ENCODE data around the gene RTN4IP1. TPM values are rescaled to one million over a fixed set of nuclear protein-coding genes. Genes with fewer than 3 reads are reported as not detected.

The RTN4IP1 gene
- total RNA-seq, 1 experiment from 2014 or later, result 12.5 TPM

GRCh38 chr6:106579281-106579680 lies 50.0 kb downstream of the RTN4IP1 start:
- H2BK15ac ChIP-seq (ENCODE audit: low read depth, low read length), result no peak overlapping the region
- H3K14ac ChIP-seq (ENCODE audit: insufficient read depth, low read length), result no peak overlapping the region
- H3K27me3 Mint-ChIP-seq (ENCODE audit: low read depth), result no peaks in the 10 kb centered on the region

More at GRCh38 chr6:106579281-106579680, 50.0 kb downstream of the RTN4IP1 start:
- Histone ChIP-seq H3K23me2 (ENCODE audit: insufficient read length, low read depth, low read length, poor library complexity, severe bottlenecking) (no peaks in the 10 kb centered on the region), H3K4ac (ENCODE audit: low read depth, low read length) (no peak overlapping the region), H3K27ac (ENCODE audit: insufficient read length, low read depth, low read length) (no peak overlapping the region), H2BK5ac (ENCODE audit: insufficient read length, low read length) (no peak overlapping the region), H3K79me1 (ENCODE audit: insufficient read depth, low read depth, low read length, poor library complexity, severe bottlenecking) (no peaks in the 10 kb centered on the region), H2BK20ac (ENCODE audit: low read depth, low read length, poor library complexity, severe bottlenecking) (no peak overlapping the region), H2BK120ac (ENCODE audit: low read depth, low read length, poor library complexity, severe bottlenecking) (no peak overlapping the region), H3K56ac (ENCODE audit: insufficient read length, low read depth, low read length) (no peak overlapping the region), H3K23ac (ENCODE audit: insufficient read length, low read depth, low read length) (no peak overlapping the region), H3K4me2 (ENCODE audit: insufficient read depth, insufficient read length, low read length) (no peak overlapping the region), H3K9me3 (ENCODE audit: control insufficient read depth, low read depth, low read length) (no peaks in the 10 kb centered on the region), H4K5ac (ENCODE audit: insufficient read length, low read depth, low read length) (no peak overlapping the region), H2AK5ac (ENCODE audit: insufficient read length, low read length) (no peak overlapping the region), H4K91ac (ENCODE audit: insufficient read length, low read depth, low read length) (no peak overlapping the region), H4K8ac (replicated peaks; ENCODE audit: insufficient read length, low read depth, low read length) (no peak overlapping the region), H3K27me3 (ENCODE audit: insufficient read depth, low read length) (no peaks in the 10 kb centered on the region), H3K9ac (ENCODE audit: extremely low read depth, insufficient read length, low read length) (no peak overlapping the region), H3K4me1 (ENCODE audit: insufficient read depth, low read length) (no peaks in the 10 kb centered on the region), H2BK12ac (ENCODE audit: insufficient read length, low read depth, low read length) (no peak overlapping the region), H3K18ac (ENCODE audit: insufficient read length, low read depth, low read length) (no peak overlapping the region), H3T11ph (ENCODE audit: low read length) (no peak overlapping the region), H3K79me2 (ENCODE audit: insufficient read depth, low read length) (no peaks in the 10 kb centered on the region), H2AFZ (ENCODE audit: low read length) (no peak overlapping the region), H4K20me1 (ENCODE audit: control insufficient read depth, insufficient read depth, insufficient read length) (no peaks in the 10 kb centered on the region)
- Mint-ChIP-seq H3K36me3 (ENCODE audit: insufficient read depth in 1 of 3, low read depth in 3 of 3) (peaks cover 3 to 39% (median 17%) of the 10 kb centered on the region in 3 experiments; a peak in 6 of 7 replicates), H3K4me1 (peaks cover 0 to 5% of the 10 kb centered on the region in 2 experiments; a peak in 1 of 4 replicates), H3K27ac (no peak overlapping the region), H3K9me3 (no peaks in the 10 kb centered on the region), H3K4me3 (no peak overlapping the region)
- WGBS (ENCODE audit: extremely low coverage, insufficient read length, low lambda C conversion rate), result no CpG with 5 or more reads among the region's 2 CpGs
- DNase-seq, result no peak
- TF ChIP-seq CTCF (conservative IDR thresholded peaks at IDR 0.05), result no peak

Measured in H9 (cell line).